SU-DHL-6 (cell line): ENCODE data around the gene CNOT4.

ENCODE experiments used
- H2AFZ ChIP-seq: fragments of 200-600 bp; sonication (generic); 2 replicates; pipeline ENCODE4 v1.6.1; 2014; ENCODE audit warnings: low read depth, mild to moderate bottlenecking, moderate library complexity, mixed read lengths, antibody characterized with exemption, low read length; ENCODE audit not compliant: severe bottlenecking
- H3F3A ChIP-seq: fragments of 200-600 bp; shearing (Covaris generic); 2 replicates; pipeline ENCODE4 v1.6.0; 2016; ENCODE audit warnings: antibody characterized with exemption, mild to moderate bottlenecking; ENCODE audit not compliant: insufficient read depth
- H3K27ac ChIP-seq: fragments of 200-600 bp; sonication (generic); 2 replicates; pipeline ENCODE4 v1.5.1; 2016; ENCODE audit warnings: low read depth, mild to moderate bottlenecking, low read length, moderate library complexity, mixed read lengths
- H3K27me3 ChIP-seq: fragments of 200-600 bp; sonication (generic), shearing (Covaris generic); 2 replicates; pipeline ENCODE4 v1.6.0; 2014; ENCODE audit warnings: mild to moderate bottlenecking, low read length
- H3K36me3 ChIP-seq: fragments of 200-600 bp; sonication (generic); 2 replicates; pipeline ENCODE4 v1.6.1; 2014; ENCODE audit warnings: mild to moderate bottlenecking, low read length, mixed read lengths
- H3K4me2 ChIP-seq: fragments of 300-600, 200-600 bp; shearing (Covaris generic), sonication (generic); 2 replicates; pipeline ENCODE4 v1.6.0; 2014; ENCODE audit warnings: low read length, low read depth, mild to moderate bottlenecking; ENCODE audit not compliant: poor library complexity, severe bottlenecking
- H3K4me3 ChIP-seq: fragments of 200-600 bp; sonication (generic); 2 replicates; pipeline ENCODE4 v1.5.1; 2014; ENCODE audit warnings: antibody characterized with exemption, low read length, mild to moderate bottlenecking, mixed read lengths; ENCODE audit not compliant: insufficient read depth, poor library complexity, severe bottlenecking
- H3K79me2 ChIP-seq: fragments of 200-600 bp; sonication (generic); 2 replicates; pipeline ENCODE4 v1.6.1; 2014; ENCODE audit warnings: mild to moderate bottlenecking, low read length, moderate library complexity; ENCODE audit not compliant: insufficient read depth
- H3K9ac ChIP-seq: fragments of 200-600 bp; sonication (generic); 2 replicates; pipeline ENCODE4 v1.7.0; 2014; ENCODE audit warnings: mild to moderate bottlenecking, low read length
- H3K9me2 ChIP-seq: fragments of 200-600 bp; sonication (generic); replicated peaks from 2 replicates; pipeline ENCODE4 v1.6.1; 2014; ENCODE audit warnings: low read length; ENCODE audit not compliant: insufficient read depth
- H3K9me3 ChIP-seq: fragments of 200-600 bp; sonication (generic); 2 replicates; pipeline ENCODE4 v1.6.1; 2014; ENCODE audit warnings: low read length, mixed read lengths; ENCODE audit not compliant: insufficient read depth
- H4K20me1 ChIP-seq: fragments of 200-600 bp; sonication (generic); 2 replicates; pipeline ENCODE4 v1.6.1; 2014; ENCODE audit warnings: low read depth, mild to moderate bottlenecking, antibody characterized with exemption, low read length, moderate library complexity, mixed read lengths
- CTCF ChIP-seq: fragments of 200-600 bp; sonication (generic); IDR thresholded peaks from one replicate; pipeline ENCODE4 v1.5.1; 2017; ENCODE audit warnings: antibody characterized with exemption, mild to moderate bottlenecking, low read length, moderate library complexity; ENCODE audit not compliant: insufficient read depth, poor library complexity, severe bottlenecking
- EZH2phosphoT487 ChIP-seq: fragments of 200-600 bp; sonication (generic), shearing (Covaris generic); conservative IDR thresholded peaks from 2 replicates; pipeline ENCODE4 v1.6.1; 2018; ENCODE audit warnings: mild to moderate bottlenecking, antibody characterized with exemption, low read length, moderate library complexity, mixed read lengths

Gene CNOT4

GRCh38 chr7:135364206-135364605 is 145.7 kb downstream of the CNOT4 start:
- no peak overlapping the region for H3K27ac ChIP-seq
- no peak overlapping the region for H2AFZ ChIP-seq
- TF ChIP-seq CTCF (no peak), EZH2phosphoT487 (no peak)
- H3K36me3 ChIP-seq, result no peaks in the 10 kb centered on the region; the same call in 1 of the 2 replicates
- no peaks in the 10 kb centered on the region for H3K9me3 ChIP-seq
- no peaks in the 10 kb centered on the region for H3K27me3 ChIP-seq
- no peaks in the 10 kb centered on the region for H3F3A ChIP-seq
- no peak overlapping the region for H3K9ac ChIP-seq
- H3K4me3 ChIP-seq, result no peak overlapping the region
- H3K79me2 ChIP-seq, result no peaks in the 10 kb centered on the region
- no peak overlapping the region for H3K4me2 ChIP-seq
- H4K20me1 ChIP-seq, result no peaks in the 10 kb centered on the region
- H3K9me2 ChIP-seq, result no peaks in the 10 kb centered on the region

DNA sequence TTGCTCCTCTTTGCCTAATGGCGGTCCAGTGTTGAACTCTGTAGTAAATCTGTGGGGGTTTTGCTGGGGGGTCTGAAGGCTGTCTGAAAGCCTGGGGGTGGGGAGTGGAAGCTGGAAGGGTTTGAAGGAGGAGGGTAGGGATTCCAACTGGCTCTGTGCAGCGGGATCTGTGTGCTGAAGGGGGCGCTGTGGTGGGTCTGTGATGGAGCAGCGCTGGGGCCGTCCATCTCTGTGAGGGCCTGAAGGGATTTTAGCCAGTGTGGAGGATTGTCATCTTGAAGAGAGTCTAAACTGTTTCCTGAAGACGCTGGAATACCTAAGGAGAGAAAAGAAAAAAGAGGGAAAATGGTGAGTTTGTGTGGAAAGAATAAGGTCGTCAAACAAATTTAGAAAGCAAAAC is 147.0 kb downstream of the CNOT4 start:
- H3K9me2 ChIP-seq, result no peaks in the 10 kb centered on the region
- no peaks in the 10 kb centered on the region for H3K27me3 ChIP-seq
- H3K9ac ChIP-seq, result no peak overlapping the region
- no peaks in the 10 kb centered on the region for H4K20me1 ChIP-seq
- H3F3A ChIP-seq, result no peaks in the 10 kb centered on the region
- no peaks in the 10 kb centered on the region for H3K9me3 ChIP-seq
- no peak overlapping the region for H3K4me2 ChIP-seq
- H3K4me3 ChIP-seq, result no peak overlapping the region
- no peak overlapping the region for H3K27ac ChIP-seq
- H2AFZ ChIP-seq, result no peak overlapping the region
- TF ChIP-seq CTCF (no peak), EZH2phosphoT487 (no peak)
- H3K36me3 ChIP-seq, result no peaks in the 10 kb centered on the region; the same call in 1 of the 2 replicates
- no peaks in the 10 kb centered on the region for H3K79me2 ChIP-seq

DNA sequence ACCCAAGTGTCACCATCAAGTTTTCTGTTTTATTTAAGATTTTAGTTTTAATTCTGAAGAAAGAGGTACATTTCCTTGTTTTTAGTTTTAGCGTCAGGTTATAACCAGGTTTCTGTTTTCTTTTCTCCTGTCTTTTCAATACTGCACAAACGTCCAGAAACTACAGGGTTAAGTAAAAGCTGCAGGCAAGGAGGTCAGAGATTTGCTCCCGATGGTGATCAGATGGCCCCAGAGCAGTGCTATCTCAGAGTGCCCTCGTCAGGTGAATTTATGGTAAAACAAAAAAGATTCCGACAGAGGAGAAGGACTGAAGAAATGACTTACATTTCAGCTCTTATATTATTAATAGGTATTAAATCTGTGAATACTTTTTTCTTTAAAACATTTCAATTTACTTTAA is 148.1 kb downstream of the CNOT4 start:
- Histone ChIP-seq H2AFZ (no peak overlapping the region), H3K4me3 (no peak overlapping the region), H3K9me3 (no peaks in the 10 kb centered on the region), H3K9ac (no peak overlapping the region), H4K20me1 (no peaks in the 10 kb centered on the region), H3F3A (no peaks in the 10 kb centered on the region), H3K4me2 (no peak overlapping the region), H3K79me2 (no peaks in the 10 kb centered on the region), H3K36me3 (no peaks in the 10 kb centered on the region; the same call in 1 of the 2 replicates), H3K9me2 (no peaks in the 10 kb centered on the region), H3K27ac (no peak overlapping the region), H3K27me3 (no peaks in the 10 kb centered on the region)
- TF ChIP-seq EZH2phosphoT487 (no peak), CTCF (no peak)

- no peak overlapping the region for H3K27ac ChIP-seq
- H3F3A ChIP-seq, result no peaks in the 10 kb centered on the region
- H3K9ac ChIP-seq, result no peak overlapping the region
Measured at GRCh38 chr7:135359615-135360014, 150.3 kb downstream of the CNOT4 start.

More at GRCh38 chr7:135359615-135360014, 150.3 kb downstream of the CNOT4 start:
- Histone ChIP-seq H3K9me2 (no peaks in the 10 kb centered on the region), H3K79me2 (no peaks in the 10 kb centered on the region), H3K4me2 (no peak overlapping the region), H4K20me1 (no peaks in the 10 kb centered on the region), H3K36me3 (no peaks in the 10 kb centered on the region; the same call in 1 of the 2 replicates), H3K4me3 (no peak overlapping the region), H3K27me3 (no peaks in the 10 kb centered on the region), H2AFZ (no peak overlapping the region), H3K9me3 (no peaks in the 10 kb centered on the region)
- TF ChIP-seq CTCF, result no peak
- TF ChIP-seq EZH2phosphoT487, result no peak
